Inflammatory macrophage treated with lipopolysaccharide for 4 hours (primary cell): ENCODE data around the gene MAPK8IP1.

Source experiments
- DNase-seq: peaks from one replicate; pipeline ENCODE4 v3.0.0-alpha.2; 2020

Gene MAPK8IP1

GRCh38 chr11:45949992-45950407 is 64.5 kb downstream of the MAPK8IP1 start:
- no peak for DNase-seq
